ENCODE data around the gene LAMA4.

Gene LAMA4

DNA sequence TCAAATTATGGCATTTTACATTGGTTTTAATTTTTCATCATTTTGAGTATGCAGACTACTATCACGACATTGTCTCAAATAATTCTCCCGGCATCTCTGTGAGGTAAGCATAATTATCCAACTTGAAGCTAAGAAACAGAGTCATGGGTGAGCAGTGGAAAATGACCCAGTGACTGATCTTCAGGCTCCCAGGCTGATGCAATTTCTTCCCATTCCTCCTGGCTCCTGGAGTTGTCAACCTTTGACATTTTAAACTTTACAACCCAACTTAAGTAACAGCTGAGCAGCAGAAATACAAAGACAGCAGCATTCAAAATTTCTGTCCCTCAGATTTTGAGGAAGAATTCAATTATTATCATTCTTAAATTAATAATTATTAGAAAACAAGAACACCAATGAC, 13.7 kb upstream of the LAMA4 start:
- no peak for TF ChIP-seq ZBTB7A (IDR thresholded peaks at IDR 0.05; ENCODE audit: low read depth)
- no peak for TF ChIP-seq EP300 (IDR thresholded peaks at IDR 0.05; ENCODE audit: borderline replicate concordance)
- TF ChIP-seq, protein P1, sequence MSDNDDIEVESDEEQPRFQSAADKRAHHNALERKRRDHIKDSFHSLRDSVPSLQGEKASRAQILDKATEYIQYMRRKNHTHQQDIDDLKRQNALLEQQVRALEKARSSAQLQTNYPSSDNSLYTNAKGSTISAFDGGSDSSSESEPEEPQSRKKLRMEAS (IDR thresholded peaks at IDR 0.05), result no peak
- TF ChIP-seq RAD21 (IDR thresholded peaks at IDR 0.05; ENCODE audit: low read depth), result no peak
- TF ChIP-seq TCF12 (IDR thresholded peaks at IDR 0.05; ENCODE audit: low read depth), result no peak
- no peak for TF ChIP-seq CREB1 (IDR thresholded peaks at IDR 0.05; ENCODE audit: low read depth)
- TF ChIP-seq FOXM1 (IDR thresholded peaks at IDR 0.05; ENCODE audit: borderline replicate concordance, low read depth), result no peak
- no peak for TF ChIP-seq YY1 (IDR thresholded peaks at IDR 0.05; ENCODE audit: low read depth)
- no peak for TF ChIP-seq EGR1 (IDR thresholded peaks at IDR 0.05)
- no peak for TF ChIP-seq CEBPB (IDR thresholded peaks at IDR 0.05)
- TF ChIP-seq, protein P2, sequence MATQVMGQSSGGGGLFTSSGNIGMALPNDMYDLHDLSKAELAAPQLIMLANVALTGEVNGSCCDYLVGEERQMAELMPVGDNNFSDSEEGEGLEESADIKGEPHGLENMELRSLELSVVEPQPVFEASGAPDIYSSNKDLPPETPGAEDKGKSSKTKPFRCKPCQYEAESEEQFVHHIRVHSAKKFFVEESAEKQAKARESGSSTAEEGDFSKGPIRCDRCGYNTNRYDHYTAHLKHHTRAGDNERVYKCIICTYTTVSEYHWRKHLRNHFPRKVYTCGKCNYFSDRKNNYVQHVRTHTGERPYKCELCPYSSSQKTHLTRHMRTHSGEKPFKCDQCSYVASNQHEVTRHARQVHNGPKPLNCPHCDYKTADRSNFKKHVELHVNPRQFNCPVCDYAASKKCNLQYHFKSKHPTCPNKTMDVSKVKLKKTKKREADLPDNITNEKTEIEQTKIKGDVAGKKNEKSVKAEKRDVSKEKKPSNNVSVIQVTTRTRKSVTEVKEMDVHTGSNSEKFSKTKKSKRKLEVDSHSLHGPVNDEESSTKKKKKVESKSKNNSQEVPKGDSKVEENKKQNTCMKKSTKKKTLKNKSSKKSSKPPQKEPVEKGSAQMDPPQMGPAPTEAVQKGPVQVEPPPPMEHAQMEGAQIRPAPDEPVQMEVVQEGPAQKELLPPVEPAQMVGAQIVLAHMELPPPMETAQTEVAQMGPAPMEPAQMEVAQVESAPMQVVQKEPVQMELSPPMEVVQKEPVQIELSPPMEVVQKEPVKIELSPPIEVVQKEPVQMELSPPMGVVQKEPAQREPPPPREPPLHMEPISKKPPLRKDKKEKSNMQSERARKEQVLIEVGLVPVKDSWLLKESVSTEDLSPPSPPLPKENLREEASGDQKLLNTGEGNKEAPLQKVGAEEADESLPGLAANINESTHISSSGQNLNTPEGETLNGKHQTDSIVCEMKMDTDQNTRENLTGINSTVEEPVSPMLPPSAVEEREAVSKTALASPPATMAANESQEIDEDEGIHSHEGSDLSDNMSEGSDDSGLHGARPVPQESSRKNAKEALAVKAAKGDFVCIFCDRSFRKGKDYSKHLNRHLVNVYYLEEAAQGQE (IDR thresholded peaks at IDR 0.05; ENCODE audit: low read depth), result no peak
- no peak for TF ChIP-seq TAF1 (IDR thresholded peaks at IDR 0.05; ENCODE audit: low read depth)
- TF ChIP-seq TEAD4 (IDR thresholded peaks at IDR 0.05), result no peak

DNA sequence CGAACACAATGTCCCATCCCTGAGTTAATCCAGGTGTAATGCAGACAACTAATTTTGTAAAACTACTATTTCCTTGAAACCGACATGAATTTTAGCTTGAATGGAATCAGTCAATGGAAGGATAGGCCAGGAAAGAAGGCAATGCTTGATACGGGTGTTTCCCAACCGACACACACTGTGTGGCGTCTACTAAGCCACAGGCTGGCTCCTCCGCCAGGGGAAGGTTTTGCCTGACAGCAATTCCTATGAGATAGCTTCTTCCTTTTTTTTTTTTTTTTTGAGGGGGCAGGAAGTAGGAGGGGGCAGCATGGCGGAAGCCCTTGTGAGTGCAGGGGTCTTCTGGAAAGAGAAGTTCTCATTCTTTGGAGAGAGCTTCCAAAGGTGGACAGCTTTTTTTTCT, 12.0 kb upstream of the LAMA4 start:
- no peak for TF ChIP-seq EP300 (IDR thresholded peaks at IDR 0.05; ENCODE audit: borderline replicate concordance)
- TF ChIP-seq RAD21 (IDR thresholded peaks at IDR 0.05; ENCODE audit: low read depth), result no peak
- TF ChIP-seq, protein P1 (IDR thresholded peaks at IDR 0.05), result no peak
- TF ChIP-seq, protein P3, sequence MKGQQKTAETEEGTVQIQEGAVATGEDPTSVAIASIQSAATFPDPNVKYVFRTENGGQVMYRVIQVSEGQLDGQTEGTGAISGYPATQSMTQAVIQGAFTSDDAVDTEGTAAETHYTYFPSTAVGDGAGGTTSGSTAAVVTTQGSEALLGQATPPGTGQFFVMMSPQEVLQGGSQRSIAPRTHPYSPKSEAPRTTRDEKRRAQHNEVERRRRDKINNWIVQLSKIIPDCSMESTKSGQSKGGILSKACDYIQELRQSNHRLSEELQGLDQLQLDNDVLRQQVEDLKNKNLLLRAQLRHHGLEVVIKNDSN (IDR thresholded peaks at IDR 0.05), result no peak
- TF ChIP-seq FOXM1 (IDR thresholded peaks at IDR 0.05; ENCODE audit: borderline replicate concordance, low read depth), result no peak
- TF ChIP-seq CEBPB (IDR thresholded peaks at IDR 0.05), result no peak
- no peak for TF ChIP-seq EGR1 (IDR thresholded peaks at IDR 0.05)
- TF ChIP-seq NFIC (IDR thresholded peaks at IDR 0.05), result no peak
- TF ChIP-seq YY1 (IDR thresholded peaks at IDR 0.05; ENCODE audit: low read depth), result no peak
- TF ChIP-seq TEAD4 (IDR thresholded peaks at IDR 0.05), result no peak
- TF ChIP-seq CREB1 (IDR thresholded peaks at IDR 0.05; ENCODE audit: low read depth), result no peak
- no peak for TF ChIP-seq TAF1 (IDR thresholded peaks at IDR 0.05; ENCODE audit: low read depth)
- TF ChIP-seq, protein P2 (IDR thresholded peaks at IDR 0.05; ENCODE audit: low read depth), result no peak
- no peak for TF ChIP-seq TCF12 (IDR thresholded peaks at IDR 0.05; ENCODE audit: low read depth)
- TF ChIP-seq ZBTB7A (IDR thresholded peaks at IDR 0.05; ENCODE audit: low read depth), result no peak

DNA sequence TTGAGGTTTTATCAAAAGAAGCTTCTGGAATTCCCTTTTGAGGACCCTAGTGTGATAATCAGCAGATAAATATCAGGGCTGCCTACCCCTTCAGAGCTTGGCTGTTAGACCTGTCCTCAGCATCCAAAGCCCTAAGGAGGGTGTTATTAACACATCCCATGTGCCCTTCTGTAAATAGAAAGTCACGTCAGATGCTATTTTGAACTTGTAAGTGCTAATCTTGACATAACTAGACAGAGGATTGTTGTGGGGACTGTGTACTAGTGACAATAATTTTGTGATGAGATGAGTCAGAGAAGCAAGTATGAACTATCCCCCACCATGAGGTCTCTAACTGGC, 4.9 kb upstream of the LAMA4 start:
- no peak for TF ChIP-seq FOXM1 (IDR thresholded peaks at IDR 0.05; ENCODE audit: borderline replicate concordance, low read depth)
- no peak for TF ChIP-seq NFIC (IDR thresholded peaks at IDR 0.05)
- TF ChIP-seq, protein P1 (IDR thresholded peaks at IDR 0.05), result no peak
- no peak for TF ChIP-seq CEBPB (IDR thresholded peaks at IDR 0.05)
- TF ChIP-seq, protein P2 (IDR thresholded peaks at IDR 0.05; ENCODE audit: low read depth), result no peak
- no peak for TF ChIP-seq YY1 (IDR thresholded peaks at IDR 0.05; ENCODE audit: low read depth)
- TF ChIP-seq TEAD4 (IDR thresholded peaks at IDR 0.05), result no peak
- no peak for TF ChIP-seq RAD21 (IDR thresholded peaks at IDR 0.05; ENCODE audit: low read depth)
- TF ChIP-seq TAF1 (IDR thresholded peaks at IDR 0.05; ENCODE audit: low read depth), result no peak
- TF ChIP-seq TCF12 (IDR thresholded peaks at IDR 0.05; ENCODE audit: low read depth), result no peak
- no peak for TF ChIP-seq CREB1 (IDR thresholded peaks at IDR 0.05; ENCODE audit: low read depth)
- TF ChIP-seq, protein P3 (IDR thresholded peaks at IDR 0.05), result no peak
- TF ChIP-seq EGR1 (IDR thresholded peaks at IDR 0.05), result no peak
- no peak for TF ChIP-seq ZBTB7A (IDR thresholded peaks at IDR 0.05; ENCODE audit: low read depth)

DNA sequence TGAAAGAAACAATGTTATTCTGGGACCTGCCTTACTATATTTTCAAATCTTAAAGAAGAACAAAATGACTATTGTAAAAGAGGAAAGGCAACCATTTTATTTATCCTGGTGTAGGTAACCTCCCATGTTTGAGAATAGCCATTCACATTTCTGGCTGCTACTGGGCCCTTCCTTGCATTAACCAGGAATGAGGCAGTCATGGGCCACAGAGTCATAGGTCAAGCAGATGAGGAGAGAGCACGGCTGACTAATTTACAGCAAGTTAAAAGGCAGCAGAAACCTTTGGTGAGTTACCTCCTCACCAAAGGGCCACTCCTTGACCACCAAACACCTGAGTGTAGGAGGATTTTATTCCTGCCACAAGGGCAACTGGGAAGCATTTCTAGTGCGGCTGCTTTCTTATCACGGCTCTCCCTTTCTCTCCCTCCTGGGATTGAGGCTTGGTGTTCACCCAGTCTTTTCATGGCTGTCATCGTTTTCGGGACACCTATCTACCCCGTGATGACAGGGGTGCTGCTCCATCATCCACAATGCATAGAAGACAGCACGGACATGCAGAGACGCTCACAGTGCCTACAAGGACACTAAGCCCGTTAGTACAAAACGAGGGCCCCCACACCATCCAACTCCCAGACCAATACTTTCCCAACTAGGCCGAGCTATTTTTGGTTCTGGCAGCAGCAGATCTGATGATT, 4.4 kb upstream of the LAMA4 start:
- no peak for TF ChIP-seq EGR1 (IDR thresholded peaks at IDR 0.05)
- no peak for TF ChIP-seq CREB1 (IDR thresholded peaks at IDR 0.05; ENCODE audit: low read depth)
- no peak for TF ChIP-seq TCF12 (IDR thresholded peaks at IDR 0.05; ENCODE audit: low read depth)
- TF ChIP-seq YY1 (IDR thresholded peaks at IDR 0.05; ENCODE audit: low read depth), result no peak
- TF ChIP-seq, protein P2 (IDR thresholded peaks at IDR 0.05; ENCODE audit: low read depth), result no peak
- no peak for TF ChIP-seq TEAD4 (IDR thresholded peaks at IDR 0.05)
- TF ChIP-seq EP300 (IDR thresholded peaks at IDR 0.05; ENCODE audit: borderline replicate concordance), result no peak
- no peak for TF ChIP-seq NFIC (IDR thresholded peaks at IDR 0.05)
